Measurements from ENCODE around the gene ATP2A1.

- TF ChIP-seq POLR2A (IDR thresholded peaks at IDR 0.05) = peak in 1 of 2 donors; percentile 17
- peak; percentile 91 to 99 for TF ChIP-seq POLR2AphosphoS5 (IDR thresholded peaks at IDR 0.05; ENCODE audit: insufficient read depth in 1 of 2, low read depth in 1 of 2)
- peak in 2 of 3 experiments; percentile 57 to 62 for TF ChIP-seq CTCF (IDR thresholded peaks at IDR 0.05)
These were observed 32.0 kb upstream of the ATP2A1 start, which contains the start of gene TUFM for GRCh38 chr16:28846080-28846932.

Data from vagina (tissue), 2 donors.